ENCODE data around the gene KCNAB3.

Gene KCNAB3

DNA sequence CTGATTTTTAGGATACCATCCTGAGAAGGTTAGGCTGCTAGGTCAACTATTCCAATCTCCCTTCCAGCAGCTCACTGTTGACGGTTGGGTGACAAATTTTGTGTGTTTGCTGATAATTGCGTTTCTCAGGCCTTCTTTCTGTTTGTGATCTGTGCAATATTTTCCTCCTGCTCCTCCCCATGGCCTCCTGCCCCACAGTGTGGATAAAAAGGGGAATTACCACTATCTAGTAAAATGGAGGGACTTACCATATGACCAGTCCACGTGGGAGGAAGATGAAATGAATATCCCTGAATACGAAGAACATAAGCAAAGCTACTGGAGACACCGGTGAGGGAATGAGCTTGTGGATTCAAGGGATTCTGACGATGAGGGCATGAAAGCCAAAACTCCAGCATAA, 31.9 kb downstream of the KCNAB3 start:
- peak; percentile 81 for DNase-seq (ENCODE audit: low spot score)

DNA sequence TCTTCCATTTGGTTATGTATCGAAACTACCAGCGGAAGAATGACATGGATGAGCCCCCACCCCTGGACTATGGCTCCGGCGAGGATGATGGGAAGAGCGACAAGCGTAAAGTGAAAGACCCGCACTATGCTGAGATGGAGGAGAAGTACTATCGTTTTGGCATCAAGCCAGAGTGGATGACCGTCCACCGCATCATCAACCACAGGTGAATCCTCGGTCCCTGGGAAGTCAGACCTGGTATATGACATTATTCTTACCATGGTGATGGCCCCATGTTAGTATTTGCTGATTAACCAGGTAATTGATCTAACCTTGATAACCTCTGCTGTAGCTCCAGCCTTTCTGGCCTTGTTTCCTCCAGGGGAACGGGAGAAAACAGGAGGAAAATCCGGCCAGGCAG, 32.6 kb downstream of the KCNAB3 start:
- DNase-seq (ENCODE audit: low spot score), result no peak

DNA sequence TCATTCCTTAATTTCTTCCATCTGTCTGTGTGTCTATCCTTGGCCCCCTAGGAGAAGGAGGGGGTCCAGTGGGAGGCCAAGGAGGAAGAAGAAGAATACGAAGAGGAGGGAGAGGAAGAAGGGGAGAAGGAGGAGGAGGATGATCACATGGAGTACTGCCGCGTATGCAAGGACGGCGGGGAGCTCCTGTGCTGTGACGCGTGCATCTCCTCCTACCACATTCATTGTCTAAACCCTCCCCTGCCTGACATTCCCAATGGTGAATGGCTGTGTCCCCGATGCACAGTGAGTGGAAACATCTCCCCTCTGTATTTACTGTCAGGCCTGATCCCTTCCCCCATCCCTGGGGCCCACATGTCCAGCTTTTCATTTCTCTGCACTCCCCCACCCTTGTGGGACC, 34.8 kb downstream of the KCNAB3 start:
- DNase-seq (ENCODE audit: low spot score), result no peak

DNA sequence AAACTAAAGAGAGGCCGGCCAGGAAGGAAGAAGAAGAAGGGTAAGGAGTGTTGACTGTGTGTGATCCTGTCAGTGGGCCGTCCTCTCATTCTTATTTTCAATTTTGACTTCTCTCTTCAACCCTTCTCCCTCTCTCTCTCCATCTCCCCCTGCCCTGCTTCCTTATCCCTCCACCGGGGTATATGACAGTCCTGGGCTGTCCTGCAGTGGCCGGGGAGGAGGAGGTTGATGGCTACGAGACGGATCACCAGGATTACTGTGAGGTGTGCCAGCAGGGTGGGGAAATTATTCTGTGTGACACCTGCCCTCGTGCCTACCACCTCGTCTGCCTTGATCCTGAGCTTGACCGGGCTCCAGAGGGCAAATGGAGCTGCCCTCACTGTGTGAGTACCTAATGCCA, 35.4 kb downstream of the KCNAB3 start:
- DNase-seq (ENCODE audit: low spot score), result no peak

DNA sequence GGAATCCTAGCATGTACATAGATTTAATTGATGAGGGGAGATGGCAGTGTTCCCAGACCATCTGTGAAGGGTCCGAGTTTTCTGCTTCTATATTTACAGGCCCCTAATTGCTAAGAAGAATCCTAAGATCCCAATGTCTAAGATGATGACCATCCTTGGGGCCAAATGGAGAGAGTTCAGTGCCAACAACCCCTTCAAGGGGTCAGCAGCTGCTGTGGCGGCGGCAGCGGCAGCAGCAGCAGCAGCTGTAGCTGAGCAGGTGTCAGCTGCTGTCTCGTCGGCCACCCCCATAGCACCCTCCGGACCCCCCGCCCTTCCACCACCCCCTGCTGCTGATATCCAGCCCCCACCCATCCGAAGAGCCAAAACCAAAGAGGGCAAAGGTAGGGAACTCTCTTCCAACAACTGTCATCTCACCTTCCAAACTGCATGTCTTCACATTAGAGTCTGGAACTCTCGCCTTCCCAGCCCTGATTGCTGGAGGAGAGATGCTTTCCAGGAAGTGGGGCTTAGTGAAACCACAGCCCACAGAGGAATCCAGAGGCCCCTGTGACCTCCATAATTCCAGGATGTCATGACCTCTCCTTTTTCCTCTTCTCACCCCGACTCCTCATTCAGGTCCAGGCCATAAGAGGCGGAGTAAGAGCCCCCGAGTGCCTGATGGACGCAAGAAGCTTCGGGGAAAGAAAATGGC, 36.3 kb downstream of the KCNAB3 start:
- no peak for DNase-seq (ENCODE audit: low spot score)

DNA sequence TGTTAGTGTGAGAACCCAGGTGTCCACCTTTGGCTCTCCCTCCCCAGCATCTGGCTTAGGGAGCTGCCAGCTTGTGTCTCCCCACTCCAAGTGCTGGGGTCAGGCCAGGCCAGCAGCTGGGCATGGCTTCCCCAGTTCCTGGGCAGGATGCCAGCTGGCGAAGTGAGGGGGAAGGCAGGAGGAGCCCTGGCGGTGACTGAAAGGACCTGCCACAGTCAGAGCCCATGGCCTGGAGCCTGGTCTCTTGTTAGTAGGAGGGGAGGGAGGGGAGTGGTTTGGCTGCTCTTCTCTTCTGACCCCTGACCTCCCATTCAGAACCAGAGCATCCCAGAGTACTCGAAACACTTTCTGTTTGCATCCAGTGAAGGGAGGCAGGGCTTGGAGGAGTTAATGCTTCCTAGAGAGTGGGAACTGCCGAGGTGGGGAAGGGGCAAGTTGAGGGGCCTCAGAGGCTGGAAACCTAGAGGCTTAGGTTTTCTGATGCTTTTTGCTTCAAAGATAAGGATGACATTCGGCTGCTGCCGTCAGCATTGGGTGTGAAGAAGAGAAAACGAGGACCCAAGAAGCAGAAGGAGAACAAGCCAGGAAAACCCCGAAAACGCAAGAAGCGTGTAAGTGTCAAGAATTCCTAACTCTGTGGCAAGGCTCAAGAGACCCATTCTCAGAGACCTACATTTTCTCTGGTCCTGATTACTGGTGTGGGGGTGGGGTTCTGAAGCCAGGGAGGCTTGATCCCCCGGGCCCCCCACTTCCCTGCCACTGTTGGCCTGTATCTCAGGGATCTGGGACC, 40.3 kb downstream of the KCNAB3 start:
- peak; percentile 98 for DNase-seq (ENCODE audit: low spot score)

DNA sequence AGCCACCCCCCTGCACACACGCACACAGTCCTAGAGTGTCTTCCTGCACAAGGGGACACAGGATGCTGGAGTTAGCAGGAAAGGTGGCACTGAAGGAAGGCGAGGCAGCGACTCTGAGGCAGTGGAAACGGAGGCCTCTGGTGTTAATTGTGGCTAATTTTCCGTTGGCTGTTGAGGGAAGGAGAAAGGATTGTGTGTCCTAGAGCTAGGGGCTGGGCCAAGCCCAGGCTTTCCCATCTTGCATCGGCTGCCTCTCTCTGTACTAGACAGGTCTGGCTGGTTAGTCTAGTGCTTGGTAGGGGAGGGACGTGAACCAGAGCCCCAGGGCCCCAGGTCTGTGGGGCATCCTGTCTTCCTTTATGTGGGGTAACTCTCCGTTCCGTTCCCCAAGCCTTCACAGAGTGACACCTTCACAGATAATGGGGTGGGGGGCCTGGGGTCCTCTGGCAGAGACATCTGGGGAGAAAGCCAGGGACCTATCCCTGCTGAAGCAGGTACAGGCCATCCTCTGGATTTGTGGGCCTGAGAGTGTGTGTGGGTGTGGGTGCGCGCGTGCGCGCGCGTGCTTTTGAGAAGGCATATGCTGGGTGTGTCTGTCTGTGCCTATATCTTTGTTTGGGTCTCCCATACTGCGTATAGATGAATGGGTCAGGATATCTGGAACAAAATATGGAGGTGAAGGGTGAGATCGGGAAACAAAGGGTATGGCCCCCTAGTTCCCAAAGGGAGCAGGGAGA, 41.3 kb downstream of the KCNAB3 start, which contains the start of gene CHD3:
TSS of gene CHD3 (plus strand) at position 606 of the 737 bp plus-strand sequence. CDS start 212 bp downstream, outside the sequence.
- no peak for DNase-seq (ENCODE audit: low spot score)

DNA sequence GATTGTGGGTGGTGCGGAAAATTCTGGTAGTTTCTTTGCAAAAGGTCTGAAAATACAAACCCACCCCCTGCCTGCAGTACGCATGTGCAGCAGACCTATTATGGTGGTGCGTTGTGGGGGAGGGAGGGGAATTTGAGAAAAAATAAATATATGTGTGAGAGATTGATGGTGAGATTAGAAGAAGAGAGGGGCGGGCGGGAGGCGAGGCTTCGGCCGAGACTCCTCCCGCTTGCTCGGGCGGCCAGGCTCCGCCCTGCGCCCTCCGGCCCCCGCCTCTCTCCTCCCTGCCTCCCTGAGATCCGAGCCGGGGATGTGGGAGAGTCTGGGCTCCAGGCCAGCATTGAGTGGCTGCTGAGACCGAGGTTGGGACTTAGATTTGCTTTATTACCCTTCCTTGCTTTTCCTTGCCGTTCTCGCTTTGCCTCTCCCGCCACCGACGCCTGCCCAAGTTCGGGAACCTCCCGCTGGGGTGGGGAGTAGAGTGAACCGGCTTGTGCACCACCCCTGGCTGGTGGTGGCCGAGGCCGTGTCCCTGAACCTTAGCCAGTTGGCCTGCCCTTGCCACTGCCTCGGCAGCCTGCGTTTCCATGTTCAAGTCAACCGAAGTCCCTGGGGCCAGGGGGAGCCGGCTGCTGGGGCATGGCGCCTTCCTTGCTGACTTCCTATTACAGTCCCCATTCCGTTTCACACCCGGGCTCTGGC, 42.0 kb downstream of the KCNAB3 start:
- DNase-seq (ENCODE audit: low spot score), result peak; percentile 96

DNA sequence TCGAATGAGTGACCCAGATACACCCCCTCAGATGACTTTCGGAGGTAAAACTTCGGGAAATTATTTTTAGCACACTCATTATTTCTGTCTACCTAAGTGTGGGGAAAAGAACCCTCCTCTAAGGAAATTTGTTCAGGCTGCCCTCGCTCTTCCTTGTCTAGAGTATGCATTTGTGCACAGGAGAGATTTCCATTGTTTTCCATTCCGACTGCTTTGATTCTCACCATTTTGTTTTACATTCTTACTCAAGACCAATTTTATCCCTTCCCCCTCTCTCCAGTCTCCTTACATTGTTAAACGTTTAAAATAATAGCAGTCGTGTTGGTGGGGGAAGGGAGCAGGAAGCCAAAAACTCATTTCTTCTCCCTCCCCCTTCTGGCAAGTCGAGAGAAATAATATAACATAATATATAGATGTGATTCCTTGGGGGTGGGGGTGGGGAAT, 42.6 kb downstream of the KCNAB3 start:
- DNase-seq (ENCODE audit: low spot score), result no peak

DNA sequence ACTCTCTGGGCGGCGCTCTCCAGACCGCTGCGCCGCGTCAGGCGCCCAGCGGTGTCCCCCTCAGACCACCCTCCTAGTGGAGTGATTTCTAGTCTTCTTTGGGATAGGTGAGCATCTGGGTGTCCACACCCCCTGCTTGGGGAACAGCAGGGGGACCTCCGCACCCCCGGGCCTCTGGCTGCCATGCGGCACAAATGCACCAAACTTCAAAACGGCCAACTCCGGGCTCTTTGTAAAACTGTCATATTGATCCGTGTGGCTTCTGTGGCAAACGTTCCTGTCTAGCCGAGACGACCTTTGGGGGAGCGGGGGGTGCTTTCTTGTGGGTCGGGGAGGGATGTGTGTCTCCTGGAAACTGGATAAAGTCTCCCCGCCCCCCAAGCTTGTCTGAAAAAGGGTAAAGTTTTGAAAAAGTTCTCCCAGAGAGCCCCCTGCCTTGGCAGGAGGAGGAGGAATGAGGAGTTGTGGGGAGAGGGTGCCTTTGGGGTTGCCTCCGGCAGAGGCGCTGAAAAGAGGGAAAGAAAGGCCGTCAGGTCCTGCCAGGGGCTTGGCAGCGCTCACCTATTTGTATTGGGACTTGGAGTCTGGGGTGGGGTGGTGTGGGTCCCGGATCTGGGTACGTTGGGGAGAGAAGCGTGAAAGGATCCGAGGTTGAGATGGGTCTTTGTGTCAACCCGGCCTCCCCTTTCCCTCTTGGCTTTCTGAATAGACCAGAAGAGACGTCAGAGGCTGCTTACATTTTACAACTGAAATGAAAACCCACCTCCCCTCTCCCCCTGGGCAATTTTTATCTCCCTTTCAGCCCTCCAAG, 43.2 kb downstream of the KCNAB3 start:
- peak; percentile 15 for DNase-seq (ENCODE audit: low spot score)

DNA sequence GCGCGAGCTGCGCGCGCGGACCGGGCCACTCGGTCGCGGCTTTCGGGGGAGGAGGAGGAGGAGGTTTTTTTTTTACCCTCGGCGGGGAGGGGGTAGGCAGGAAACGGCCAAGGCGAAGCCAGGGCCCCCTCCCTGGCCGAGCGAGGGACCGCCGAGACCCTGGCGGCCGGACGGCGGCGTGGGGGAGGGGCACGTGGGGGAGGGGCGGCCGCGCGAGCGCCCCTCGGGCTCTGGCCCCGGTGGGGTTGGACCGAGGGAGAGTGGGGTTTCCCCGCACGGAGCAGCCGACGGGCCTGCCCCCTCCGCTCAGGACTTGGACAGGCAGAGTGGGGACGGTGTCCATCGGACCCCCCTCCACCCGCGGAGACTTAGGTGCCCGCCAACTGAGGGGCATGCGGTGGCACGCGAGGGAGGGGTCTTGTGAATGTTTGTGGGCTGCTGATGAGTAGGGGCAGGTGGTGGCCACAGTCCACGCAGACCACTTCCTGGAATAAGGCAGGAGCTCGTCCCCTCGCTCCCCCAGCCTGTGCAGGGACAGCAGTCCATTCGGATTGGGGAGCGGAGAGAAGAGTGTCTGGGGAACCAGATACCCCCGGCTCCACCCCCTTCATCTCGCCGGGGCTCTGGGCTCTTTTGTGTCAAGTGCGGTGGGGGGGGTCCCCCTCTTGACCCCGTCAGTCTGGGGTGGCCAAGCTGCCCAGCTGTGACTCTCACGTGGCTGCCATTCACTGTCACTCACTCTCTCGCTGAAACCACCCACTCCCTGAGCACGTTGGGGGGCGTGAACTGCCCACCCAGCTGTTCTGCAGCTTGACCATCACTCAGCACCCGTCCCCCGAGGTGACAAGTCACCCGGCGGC, 44.1 kb downstream of the KCNAB3 start:
- DNase-seq (ENCODE audit: low spot score), result peak; percentile 13

DNA sequence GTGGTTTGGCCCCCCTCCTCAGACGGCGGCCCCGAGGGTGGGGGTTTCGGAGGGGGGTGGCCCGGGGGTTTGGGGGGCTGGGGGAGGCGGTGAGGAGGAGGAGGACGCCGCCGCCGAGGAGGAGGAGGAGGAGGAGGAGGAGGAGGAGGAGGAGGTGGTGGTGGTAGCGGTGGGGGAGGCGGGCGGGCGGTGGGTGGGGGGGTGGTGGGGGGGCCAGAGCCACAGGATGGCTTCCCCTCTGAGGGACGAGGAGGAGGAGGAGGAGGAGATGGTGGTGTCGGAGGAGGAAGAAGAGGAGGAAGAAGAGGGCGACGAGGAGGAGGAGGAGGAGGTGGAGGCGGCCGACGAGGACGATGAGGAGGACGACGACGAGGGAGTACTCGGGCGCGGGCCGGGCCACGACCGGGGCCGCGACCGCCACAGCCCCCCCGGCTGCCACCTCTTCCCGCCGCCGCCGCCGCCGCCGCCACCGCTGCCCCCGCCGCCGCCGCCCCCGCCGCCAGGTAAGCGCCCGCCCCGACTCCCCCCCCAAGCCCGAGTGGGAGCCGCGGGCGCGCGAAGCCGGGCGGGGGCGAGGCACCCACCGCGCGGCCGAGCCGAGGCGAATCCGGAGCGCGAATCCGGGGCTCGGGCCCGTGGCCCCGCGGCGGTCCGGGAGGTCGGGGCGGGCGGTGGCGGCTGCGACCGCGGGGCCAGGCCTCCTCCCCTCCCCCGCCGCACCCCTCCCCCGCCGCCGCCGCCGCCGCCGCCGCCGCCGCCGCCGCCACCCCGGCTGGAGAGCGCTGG, 44.9 kb downstream of the KCNAB3 start:
- no peak for DNase-seq (ENCODE audit: low spot score)

DNA sequence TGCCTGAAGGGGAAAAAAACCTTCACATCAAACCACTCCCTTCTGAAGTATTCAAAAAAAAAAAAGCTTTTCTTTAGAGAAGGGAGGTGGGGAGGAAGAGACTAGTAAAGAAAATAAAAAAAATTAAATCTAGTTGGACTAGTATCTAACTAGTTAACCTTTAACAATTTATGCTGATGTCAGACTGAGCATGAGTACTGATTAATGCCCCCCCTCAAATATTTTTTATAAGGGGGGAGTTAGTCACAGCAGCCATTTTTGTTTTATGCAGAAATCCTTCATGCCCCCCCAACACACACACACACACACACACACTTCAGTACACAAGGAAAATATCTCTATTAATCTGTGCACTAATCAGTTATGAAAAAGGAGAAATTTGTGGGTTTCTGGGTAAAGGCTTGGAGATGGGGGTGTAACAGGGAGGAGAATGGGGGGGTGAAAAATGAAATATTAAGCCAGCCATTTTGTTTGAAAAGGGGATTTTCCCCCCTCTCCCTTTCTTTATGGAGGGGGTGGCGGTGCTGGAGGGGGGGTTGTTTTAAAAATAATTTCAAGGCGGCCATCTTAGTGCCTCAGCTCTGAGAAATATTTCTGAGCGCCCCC, 45.8 kb downstream of the KCNAB3 start:
- DNase-seq (ENCODE audit: low spot score), result no peak

DNA sequence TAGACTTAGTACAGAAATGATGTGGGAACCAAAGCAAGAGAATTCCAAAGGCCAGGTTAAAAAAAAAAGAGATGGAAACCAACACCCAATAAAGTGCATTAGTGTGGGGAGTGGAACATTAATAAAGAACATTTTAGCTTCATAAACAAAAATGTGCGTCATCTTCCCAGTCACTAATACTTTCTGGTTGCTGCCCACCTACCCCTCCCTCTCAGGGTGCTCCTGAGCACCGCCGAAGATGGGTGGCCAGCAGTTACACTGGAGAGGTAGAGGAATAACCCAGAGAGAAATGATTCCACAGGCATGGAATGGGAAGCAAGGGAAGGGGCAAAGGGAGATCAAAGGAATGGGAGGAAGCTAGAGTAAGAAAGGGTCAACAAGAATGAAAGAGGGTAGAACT, 47.0 kb downstream of the KCNAB3 start:
- DNase-seq (ENCODE audit: low spot score), result no peak

DNA sequence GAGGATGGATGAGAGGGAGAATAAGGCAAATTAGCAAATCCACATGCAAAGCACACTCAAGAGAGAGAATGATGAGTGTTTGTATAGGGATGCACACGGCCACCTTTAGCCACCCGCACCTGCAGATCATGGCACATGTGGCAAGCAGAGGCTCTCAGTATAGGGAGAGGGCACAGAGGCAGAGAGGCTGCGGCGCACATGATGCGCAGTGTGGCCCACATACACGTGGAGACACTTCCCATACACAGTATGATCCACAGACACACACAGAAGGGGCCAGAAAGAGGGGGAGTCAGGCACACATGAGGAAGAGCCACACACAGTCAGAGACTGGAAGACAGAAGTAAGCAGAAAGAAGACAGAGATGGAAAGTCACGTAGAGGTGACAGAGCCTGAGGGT, 47.6 kb downstream of the KCNAB3 start:
- DNase-seq (ENCODE audit: low spot score), result no peak

DNA sequence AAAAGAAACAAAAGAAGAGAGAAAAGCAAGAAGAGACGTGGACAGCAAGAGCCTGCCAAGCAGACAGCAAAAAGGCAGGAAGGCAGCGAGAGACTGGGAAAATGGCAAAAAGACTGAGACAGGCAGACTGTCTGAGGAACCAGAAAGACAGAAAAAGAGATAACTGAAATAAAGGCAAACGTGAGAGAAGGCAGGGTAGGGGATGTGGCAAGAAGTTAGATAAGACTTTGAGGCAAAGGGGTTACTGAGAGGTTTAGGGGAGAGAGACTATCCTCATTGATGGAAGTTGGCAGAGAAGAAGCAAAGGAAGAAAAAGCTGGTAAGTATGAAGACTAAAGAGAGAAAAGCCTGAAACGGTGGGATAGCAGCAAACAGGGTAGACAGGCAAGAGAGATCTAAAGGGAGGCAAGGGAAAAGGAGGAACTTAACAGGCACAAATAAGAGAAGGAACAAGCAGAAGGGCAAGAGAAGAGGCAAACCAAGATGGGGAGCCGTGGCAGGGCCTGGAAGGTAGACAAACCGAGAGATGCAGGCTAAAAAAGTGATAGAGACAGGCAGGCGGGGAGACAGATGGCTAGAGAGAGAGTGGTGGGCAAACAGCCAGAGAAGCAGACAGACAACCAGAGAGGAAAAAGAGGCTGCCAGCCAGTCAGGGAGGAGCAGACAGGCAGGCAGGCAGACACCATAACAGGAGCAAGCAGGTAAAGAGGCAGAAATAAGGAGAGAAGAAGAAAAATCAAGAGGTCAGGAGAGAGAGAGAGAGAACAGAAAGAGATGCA, 48.2 kb downstream of the KCNAB3 start:
- peak; percentile 72 for DNase-seq (ENCODE audit: low spot score)

DNA sequence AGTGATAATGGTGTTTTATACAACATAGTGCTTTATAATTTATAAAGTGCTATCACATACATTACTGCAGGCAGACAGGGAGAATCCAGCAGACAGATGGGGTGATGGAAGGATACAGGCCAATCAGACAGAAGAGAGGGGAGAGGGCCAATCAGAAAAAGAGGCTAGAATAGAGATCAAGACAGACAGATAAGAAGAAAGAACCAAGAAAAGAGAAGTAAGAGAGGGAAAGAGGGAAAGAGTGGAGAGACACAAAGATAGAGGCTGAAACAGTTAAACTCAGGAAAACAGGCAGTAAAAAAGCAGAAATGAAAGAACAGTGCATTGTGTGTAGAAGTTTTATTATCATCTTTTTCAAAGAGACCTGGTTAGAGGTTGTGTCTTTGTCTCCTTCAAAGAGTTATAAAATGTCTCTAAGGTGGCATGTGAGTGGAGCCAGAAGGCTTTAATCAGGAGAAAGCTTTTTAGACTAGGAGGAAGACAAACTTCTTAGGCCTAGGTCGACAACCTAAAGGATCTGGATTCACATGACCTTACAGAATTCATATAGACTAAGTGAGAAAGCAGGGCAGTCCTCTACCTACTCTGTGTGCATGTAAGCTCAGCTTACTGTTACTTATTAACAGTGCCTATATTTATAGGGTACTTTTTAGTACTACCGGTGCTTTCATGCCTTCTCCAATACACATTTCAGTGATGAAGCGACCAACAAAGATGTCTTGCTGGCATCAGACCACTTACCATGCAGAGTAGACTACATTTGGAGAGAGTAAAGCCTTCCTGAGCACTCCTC, 49.4 kb downstream of the KCNAB3 start:
- DNase-seq (ENCODE audit: low spot score), result no peak

All from Ammon's horn (tissue), 1 donor.